Adrenal gland (tissue), 5 donors: Measurements from ENCODE around the gene UGT2B7.

Experiments
- POLR2A ChIP-seq, 2 donors: fragments of 450-650 bp; IDR thresholded peaks; one replicate each; pipeline ENCODE4 v1.6.1; 2017; ENCODE audit warnings: antibody characterized with exemption in 2 of 2, mild to moderate bottlenecking in 2 of 2, moderate library complexity in 1 of 2
- TF ChIP-seq, protein P1 (sequence below), 6 experiments: fragments of 450-650 bp in 4 of 6; fragments of 200-600 bp in 2 of 6; sonication (generic) in 1 of 6; IDR thresholded peaks; 1 replicate in 5 of 6; 2 replicates in 1 of 6; pipeline versions ENCODE4 v1.5.1 to v1.8.0; 2016 to 2021; ENCODE audit warnings: antibody characterized with exemption in 6 of 6, mild to moderate bottlenecking in 2 of 6, moderate library complexity in 1 of 6
- donor health status: DM: no; HTN: no; CAD: no.

DNA sequence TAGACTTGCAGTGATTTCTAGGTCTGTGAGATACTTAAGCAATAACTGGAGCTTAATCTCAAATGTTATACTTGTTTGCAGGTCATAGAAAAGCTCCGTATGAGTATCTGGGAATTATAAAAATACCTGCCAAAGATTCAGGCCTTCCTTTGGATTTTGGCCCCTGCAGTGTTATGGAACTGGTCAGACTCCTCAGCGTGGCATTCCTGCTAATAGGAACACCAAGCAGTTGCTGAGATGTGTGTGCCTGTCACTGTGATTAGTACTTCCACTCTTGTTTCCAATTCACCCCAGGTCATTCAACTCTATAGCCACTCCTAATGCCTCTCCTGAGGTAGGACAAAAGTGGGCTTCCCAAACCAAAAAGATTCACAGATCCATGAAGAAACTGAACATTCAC is 7.8 kb upstream of the UGT2B7 start:
- TF ChIP-seq, protein P1, sequence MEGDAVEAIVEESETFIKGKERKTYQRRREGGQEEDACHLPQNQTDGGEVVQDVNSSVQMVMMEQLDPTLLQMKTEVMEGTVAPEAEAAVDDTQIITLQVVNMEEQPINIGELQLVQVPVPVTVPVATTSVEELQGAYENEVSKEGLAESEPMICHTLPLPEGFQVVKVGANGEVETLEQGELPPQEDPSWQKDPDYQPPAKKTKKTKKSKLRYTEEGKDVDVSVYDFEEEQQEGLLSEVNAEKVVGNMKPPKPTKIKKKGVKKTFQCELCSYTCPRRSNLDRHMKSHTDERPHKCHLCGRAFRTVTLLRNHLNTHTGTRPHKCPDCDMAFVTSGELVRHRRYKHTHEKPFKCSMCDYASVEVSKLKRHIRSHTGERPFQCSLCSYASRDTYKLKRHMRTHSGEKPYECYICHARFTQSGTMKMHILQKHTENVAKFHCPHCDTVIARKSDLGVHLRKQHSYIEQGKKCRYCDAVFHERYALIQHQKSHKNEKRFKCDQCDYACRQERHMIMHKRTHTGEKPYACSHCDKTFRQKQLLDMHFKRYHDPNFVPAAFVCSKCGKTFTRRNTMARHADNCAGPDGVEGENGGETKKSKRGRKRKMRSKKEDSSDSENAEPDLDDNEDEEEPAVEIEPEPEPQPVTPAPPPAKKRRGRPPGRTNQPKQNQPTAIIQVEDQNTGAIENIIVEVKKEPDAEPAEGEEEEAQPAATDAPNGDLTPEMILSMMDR (IDR thresholded peaks at IDR 0.05) = no peak
- TF ChIP-seq POLR2A (IDR thresholded peaks at IDR 0.05) = no peak
